ENCODE data around the gene MTMR3.

The MTMR3 gene

DNA sequence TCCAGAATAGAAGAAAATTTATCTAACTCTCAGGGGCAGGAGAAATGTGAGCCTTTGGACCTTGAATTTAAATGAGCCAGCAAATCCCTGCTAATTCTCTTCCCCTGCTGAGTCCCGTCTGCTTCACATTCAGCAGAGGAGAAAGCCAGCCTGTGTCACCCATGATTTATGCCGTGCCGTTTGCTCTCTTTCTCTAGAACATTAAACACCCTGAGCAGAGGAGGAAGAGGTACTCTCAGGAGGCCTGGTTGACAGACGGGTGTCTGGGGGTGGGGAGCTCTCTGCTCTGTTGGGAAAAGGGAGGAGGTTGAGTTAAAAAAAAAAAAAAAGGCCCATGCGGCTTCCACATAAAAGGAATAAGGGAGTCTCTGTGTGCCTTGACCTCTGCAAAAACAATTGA lies 11.3 kb upstream of the MTMR3 start:
- no peak for DNase-seq

DNA sequence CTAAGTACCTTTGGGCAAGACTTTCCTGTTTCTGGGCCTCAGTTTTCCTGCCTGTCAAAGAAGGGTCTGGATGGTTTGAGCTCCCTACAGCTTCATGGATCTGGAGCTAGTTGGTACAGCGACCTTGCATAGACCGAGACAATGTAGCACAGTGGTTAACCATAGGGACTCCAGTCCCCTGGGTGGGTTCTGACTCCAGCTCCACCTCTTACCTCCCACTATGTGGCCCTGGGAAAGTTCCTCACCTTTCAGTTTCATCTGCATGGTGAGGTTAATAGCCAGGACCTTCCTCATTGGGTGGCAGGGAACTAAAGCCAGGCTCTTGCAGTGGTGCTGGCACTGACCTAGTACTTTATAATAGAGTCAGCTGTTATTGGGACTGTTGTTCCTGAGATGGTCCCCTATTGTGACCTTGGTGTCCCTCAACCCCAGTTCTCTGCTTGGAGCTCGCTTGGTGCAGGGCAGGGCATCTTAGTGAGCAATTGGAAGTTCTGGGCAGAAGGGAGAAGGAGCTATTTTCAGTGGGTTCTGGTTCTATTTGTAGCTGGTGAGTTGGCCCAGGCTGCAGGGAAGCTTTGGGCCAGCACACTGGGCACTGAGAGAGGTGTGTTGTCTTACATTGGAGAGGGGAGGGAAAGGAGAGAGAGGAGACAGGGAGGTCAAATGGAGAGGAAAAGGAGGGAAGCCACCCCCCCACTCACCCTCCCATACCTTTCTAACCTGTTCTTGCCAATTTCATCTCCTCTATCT lies 10.7 kb upstream of the MTMR3 start:
- peak; percentile 30 for DNase-seq

- peak; percentile 70 for DNase-seq
Observed at GRCh38 chr22:29872989-29873388, 10.0 kb upstream of the MTMR3 start.

- no peak for DNase-seq
Observed at GRCh38 chr22:29873943-29874342, 9.0 kb upstream of the MTMR3 start.

- peak; percentile 76 for DNase-seq
Observed at GRCh38 chr22:29877620-29878019, 5.4 kb upstream of the MTMR3 start.

GRCh38 chr22:29879753-29880152 lies 3.2 kb upstream of the MTMR3 start:
- DNase-seq, result no peak

DNA sequence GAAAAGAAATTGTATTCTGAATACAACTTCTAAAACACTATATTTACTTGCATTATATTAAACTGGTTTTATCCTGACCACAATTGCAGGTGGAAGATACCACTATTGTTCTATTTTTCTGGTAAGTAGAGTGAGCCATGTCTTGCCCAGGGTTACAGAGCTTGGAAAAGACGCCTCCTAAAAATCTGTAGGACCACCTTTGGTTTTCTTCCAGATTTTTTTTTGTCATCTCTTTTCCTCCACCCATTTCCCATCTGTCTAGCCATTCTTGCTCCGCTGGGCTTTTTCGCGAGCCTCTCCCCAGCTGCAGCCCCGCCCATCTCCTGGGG lies 294 bp upstream of the MTMR3 start:
- DNase-seq, result no peak

DNA sequence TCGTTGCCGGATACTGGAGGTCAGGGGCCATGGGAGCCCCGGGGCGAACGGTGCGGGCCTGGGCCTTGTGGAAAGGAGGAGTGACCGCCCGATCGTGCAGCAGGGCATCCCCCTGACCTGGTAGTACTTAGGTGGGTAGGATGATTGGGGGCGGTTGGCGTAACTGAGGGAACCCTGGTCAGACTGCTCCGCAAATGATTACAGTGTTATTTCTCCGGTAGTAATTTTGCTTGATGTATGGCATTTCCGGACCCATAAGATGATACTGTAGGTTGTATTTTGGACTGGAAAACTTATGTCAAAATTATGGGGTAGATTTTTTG lies 762 bp downstream of the MTMR3 start:
- no peak for DNase-seq

DNA sequence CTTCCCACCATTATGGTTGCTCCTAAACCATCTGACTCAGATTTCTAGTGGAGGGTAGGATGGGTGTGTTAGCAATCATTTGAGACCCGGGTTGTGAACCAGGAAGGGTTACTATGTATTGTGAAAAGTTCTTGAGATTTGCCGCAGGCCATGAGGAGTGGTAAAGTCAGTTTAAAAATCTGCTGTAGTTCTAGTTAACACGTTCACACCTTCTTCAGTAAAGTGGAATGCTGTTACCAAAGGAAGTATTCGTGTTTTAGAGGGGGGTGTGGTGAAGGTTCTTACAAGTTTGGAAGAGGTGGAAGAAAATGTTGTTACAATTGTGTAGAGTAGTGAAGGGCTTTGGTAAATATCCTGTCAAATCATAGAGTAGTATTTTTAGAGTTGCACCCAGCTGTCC lies 2.6 kb downstream of the MTMR3 start:
- DNase-seq, result peak; percentile 16

- peak; percentile 93 for DNase-seq
Observed at GRCh38 chr22:29886596-29886995, 3.6 kb downstream of the MTMR3 start.

- no peak for DNase-seq
Observed at GRCh38 chr22:29887358-29887757, 4.4 kb downstream of the MTMR3 start.

- no peak for DNase-seq
Observed at GRCh38 chr22:29890760-29891159, 7.8 kb downstream of the MTMR3 start.

- peak; percentile 46 for DNase-seq
Observed at GRCh38 chr22:29892315-29893156, 9.6 kb downstream of the MTMR3 start.

GRCh38 chr22:29901354-29901753 lies 18.4 kb downstream of the MTMR3 start:
- peak; percentile 87 for DNase-seq

GRCh38 chr22:29903371-29903770 lies 20.4 kb downstream of the MTMR3 start:
- DNase-seq, result no peak

GRCh38 chr22:29904020-29904419 lies 21.0 kb downstream of the MTMR3 start:
- no peak for DNase-seq

DNA sequence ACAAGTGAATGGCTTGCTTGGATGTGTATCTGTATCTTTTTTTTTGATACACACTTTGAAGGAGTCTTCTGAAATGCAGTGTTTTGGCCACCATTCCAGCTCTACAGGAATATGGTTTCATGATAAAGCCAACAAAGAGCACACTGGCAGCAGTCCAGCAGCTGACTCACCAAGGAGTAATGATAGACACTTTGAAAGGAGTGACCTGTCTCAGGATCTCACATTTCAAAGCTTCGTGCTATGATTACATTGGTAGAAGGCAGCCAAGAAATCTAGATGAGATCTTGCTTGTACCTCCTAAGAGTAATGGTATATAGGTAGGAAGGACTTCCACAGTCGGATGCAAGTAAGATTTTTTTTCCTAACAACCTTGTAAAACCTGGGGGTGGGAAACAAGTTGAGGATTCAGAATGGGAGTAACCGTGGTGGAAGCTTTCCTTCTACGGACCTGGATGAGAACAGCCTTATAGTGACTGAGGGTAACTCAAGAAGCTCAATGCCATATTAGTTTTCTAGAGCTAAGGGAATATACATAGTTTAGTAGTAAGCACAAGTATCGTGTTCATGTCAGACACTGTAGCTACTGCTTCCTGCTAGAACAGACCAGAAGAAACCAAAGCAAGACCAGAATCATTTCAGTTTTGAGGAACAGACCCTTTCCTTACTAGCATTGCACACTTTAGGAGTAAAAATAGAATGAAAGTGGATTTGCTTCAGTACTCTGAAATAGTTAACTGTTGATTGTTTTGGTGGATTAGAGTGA lies 25.0 kb downstream of the MTMR3 start:
- peak; percentile 68 for DNase-seq

- DNase-seq, result no peak
Observed at GRCh38 chr22:29912141-29912540, 29.2 kb downstream of the MTMR3 start.

- peak; percentile 28 for DNase-seq
Observed at GRCh38 chr22:29912605-29913398, 29.8 kb downstream of the MTMR3 start.

GRCh38 chr22:29914165-29914564 lies 31.2 kb downstream of the MTMR3 start:
- peak; percentile 81 for DNase-seq

GRCh38 chr22:29914991-29915533 lies 32.1 kb downstream of the MTMR3 start:
- peak; percentile 56 for DNase-seq

DNA sequence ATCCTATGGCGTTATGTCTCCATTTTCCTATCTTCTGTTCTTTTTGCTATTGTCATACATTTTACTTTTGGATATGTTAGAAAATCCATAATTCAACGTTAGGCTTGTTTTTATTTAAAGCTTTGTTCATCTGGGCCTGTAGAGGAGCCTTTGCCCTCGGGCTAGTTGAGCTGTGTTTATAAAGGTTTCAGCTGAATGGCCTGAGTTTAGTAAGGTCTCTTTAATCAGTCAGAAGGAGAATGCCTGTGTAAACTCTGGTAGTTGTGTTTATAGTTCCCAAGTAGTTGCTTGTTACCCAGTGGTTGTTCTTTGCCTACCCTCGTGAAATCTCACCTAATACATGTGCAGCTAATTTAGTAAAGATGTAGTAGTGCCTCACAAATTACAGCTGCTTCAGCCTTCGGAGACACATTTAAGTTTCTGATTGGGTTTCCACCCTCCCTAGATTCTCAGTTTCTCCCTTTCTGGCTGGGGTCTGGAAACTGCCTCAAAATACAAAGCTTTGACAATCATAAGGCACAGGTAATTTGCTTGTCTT lies 33.1 kb downstream of the MTMR3 start:
- DNase-seq, result no peak
